ENCODE measurements around the gene THBS3. TPM values are rescaled to one million over a fixed set of nuclear protein-coding genes. Genes with fewer than 3 reads are reported as not detected.
A peak's percentile ranks its signal among the peaks of the same experiment; 100 is the strongest.

The THBS3 gene
- total and polyA plus RNA-seq, 2 of the 13 experiments (the other 11 are each of a cell fraction or from before 2014, with no cell fraction given) = 0.86 to 3.6 TPM

DNA sequence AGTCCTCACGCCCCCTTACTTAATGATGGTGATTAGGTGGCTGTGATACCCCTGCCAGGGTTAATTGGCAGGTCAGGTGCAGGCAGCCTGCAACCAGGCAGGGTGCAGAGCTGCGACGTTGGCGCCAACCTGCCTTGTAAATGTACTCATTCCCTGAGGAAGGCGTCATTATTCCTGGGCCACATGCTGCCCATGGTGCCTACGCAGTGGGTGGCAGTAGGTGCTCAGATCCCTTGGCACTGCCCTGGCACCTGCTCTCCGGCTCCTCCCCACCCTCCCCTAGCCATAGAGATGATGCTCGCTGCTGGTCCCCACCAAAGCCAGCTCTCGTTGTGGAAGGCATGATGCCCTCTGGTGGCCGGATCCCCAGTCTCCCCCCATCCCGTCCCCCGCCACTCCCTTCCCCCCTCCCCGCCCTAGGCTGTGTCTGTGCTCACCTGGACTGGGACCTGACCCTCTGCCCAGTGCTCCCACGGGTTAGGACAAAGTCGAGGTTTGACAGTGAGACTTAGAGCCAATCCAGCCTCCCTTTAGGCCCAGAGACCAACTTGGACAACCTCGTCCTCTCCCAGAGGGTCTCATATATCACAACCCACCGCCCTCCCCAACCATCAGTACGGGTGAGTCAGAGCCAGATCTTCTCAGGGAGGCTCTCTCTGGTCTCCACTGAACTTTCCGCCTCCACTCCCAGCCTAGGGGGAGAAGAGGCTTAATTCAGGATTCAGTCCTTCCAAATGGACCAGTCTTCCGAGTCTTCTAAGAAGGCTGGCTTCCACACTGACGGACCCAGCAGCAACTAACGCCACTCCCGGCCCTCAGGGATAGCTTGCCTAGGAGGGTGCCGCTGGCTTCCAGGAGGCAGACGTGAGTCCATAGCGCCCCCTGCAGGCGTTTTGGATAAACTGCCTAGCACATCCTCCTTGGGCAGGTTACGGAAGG, 40.3 kb downstream of the THBS3 start (continued):
- TF ChIP-seq SKIL (CRISPR knock-in tag; IDR thresholded peaks at IDR 0.05; ENCODE audit: borderline replicate concordance) (no peak), ZBTB25 (CRISPR knock-in tag; IDR thresholded peaks at IDR 0.05) (no peak), KLF12 (CRISPR knock-in tag; IDR thresholded peaks at IDR 0.05; ENCODE audit: borderline replicate concordance) (no peak), ZNF543 (CRISPR knock-in tag; IDR thresholded peaks at IDR 0.05) (no peak), JARID2 (CRISPR knock-in tag; IDR thresholded peaks at IDR 0.05; ENCODE audit: insufficient replicate concordance) (no peak), ATM (IDR thresholded peaks at IDR 0.05; ENCODE audit: borderline replicate concordance) (no peak), NAIF1 (CRISPR knock-in tag; IDR thresholded peaks at IDR 0.05; ENCODE audit: borderline replicate concordance) (no peak), PITX1 (CRISPR knock-in tag; IDR thresholded peaks at IDR 0.05) (no peak), SNAPC2 (CRISPR knock-in tag; IDR thresholded peaks at IDR 0.05) (no peak), NFE2L1 (CRISPR knock-in tag; IDR thresholded peaks at IDR 0.05; ENCODE audit: borderline replicate concordance) (no peak), ZMAT5 (CRISPR knock-in tag; IDR thresholded peaks at IDR 0.05; ENCODE audit: borderline replicate concordance, low read depth) (no peak), NKX3-1 (CRISPR knock-in tag; IDR thresholded peaks at IDR 0.05) (no peak), ZNF205 (CRISPR knock-in tag; IDR thresholded peaks at IDR 0.05) (no peak), SIX1 (CRISPR knock-in tag; IDR thresholded peaks at IDR 0.05; ENCODE audit: borderline replicate concordance) (no peak), ZNF775 (CRISPR knock-in tag; IDR thresholded peaks at IDR 0.05; ENCODE audit: borderline replicate concordance) (no peak), ZNF781 (CRISPR knock-in tag; IDR thresholded peaks at IDR 0.05; ENCODE audit: borderline replicate concordance, not compliant biosample characterization) (no peak)
- TF ChIP-seq, protein P1, sequence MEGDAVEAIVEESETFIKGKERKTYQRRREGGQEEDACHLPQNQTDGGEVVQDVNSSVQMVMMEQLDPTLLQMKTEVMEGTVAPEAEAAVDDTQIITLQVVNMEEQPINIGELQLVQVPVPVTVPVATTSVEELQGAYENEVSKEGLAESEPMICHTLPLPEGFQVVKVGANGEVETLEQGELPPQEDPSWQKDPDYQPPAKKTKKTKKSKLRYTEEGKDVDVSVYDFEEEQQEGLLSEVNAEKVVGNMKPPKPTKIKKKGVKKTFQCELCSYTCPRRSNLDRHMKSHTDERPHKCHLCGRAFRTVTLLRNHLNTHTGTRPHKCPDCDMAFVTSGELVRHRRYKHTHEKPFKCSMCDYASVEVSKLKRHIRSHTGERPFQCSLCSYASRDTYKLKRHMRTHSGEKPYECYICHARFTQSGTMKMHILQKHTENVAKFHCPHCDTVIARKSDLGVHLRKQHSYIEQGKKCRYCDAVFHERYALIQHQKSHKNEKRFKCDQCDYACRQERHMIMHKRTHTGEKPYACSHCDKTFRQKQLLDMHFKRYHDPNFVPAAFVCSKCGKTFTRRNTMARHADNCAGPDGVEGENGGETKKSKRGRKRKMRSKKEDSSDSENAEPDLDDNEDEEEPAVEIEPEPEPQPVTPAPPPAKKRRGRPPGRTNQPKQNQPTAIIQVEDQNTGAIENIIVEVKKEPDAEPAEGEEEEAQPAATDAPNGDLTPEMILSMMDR (CRISPR knock-in tag; IDR thresholded peaks at IDR 0.05) = peak; percentile 95
- TF ChIP-seq, protein P2, sequence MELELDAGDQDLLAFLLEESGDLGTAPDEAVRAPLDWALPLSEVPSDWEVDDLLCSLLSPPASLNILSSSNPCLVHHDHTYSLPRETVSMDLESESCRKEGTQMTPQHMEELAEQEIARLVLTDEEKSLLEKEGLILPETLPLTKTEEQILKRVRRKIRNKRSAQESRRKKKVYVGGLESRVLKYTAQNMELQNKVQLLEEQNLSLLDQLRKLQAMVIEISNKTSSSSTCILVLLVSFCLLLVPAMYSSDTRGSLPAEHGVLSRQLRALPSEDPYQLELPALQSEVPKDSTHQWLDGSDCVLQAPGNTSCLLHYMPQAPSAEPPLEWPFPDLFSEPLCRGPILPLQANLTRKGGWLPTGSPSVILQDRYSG (CRISPR knock-in tag; IDR thresholded peaks at IDR 0.05) = no peak
- TF ChIP-seq, protein P3, sequence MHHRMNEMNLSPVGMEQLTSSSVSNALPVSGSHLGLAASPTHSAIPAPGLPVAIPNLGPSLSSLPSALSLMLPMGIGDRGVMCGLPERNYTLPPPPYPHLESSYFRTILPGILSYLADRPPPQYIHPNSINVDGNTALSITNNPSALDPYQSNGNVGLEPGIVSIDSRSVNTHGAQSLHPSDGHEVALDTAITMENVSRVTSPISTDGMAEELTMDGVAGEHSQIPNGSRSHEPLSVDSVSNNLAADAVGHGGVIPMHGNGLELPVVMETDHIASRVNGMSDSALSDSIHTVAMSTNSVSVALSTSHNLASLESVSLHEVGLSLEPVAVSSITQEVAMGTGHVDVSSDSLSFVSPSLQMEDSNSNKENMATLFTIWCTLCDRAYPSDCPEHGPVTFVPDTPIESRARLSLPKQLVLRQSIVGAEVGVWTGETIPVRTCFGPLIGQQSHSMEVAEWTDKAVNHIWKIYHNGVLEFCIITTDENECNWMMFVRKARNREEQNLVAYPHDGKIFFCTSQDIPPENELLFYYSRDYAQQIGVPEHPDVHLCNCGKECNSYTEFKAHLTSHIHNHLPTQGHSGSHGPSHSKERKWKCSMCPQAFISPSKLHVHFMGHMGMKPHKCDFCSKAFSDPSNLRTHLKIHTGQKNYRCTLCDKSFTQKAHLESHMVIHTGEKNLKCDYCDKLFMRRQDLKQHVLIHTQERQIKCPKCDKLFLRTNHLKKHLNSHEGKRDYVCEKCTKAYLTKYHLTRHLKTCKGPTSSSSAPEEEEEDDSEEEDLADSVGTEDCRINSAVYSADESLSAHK (CRISPR knock-in tag; IDR thresholded peaks at IDR 0.05; ENCODE audit: borderline replicate concordance) = no peak
